22Rv1 (cell line): ENCODE data around the gene TCF4.

ENCODE experiments used
- ZFX ChIP-seq: fragments of 450-650 bp; IDR thresholded peaks from 2 replicates; pipeline ENCODE4 v1.6.1; 2017; ENCODE audit warnings: antibody characterized with exemption, borderline replicate concordance
- TF ChIP-seq, protein P1 (sequence below): fragments of 450-650 bp; IDR thresholded peaks from 2 replicates; pipeline ENCODE4 v1.5.1; 2017; ENCODE audit warnings: mild to moderate bottlenecking

GRCh38 chr18:55252901-55253300, 335.1 kb downstream of the TCF4 start:
- TF ChIP-seq, protein P1, sequence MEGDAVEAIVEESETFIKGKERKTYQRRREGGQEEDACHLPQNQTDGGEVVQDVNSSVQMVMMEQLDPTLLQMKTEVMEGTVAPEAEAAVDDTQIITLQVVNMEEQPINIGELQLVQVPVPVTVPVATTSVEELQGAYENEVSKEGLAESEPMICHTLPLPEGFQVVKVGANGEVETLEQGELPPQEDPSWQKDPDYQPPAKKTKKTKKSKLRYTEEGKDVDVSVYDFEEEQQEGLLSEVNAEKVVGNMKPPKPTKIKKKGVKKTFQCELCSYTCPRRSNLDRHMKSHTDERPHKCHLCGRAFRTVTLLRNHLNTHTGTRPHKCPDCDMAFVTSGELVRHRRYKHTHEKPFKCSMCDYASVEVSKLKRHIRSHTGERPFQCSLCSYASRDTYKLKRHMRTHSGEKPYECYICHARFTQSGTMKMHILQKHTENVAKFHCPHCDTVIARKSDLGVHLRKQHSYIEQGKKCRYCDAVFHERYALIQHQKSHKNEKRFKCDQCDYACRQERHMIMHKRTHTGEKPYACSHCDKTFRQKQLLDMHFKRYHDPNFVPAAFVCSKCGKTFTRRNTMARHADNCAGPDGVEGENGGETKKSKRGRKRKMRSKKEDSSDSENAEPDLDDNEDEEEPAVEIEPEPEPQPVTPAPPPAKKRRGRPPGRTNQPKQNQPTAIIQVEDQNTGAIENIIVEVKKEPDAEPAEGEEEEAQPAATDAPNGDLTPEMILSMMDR: no peak
- TF ChIP-seq ZFX: no peak
